ENCODE results near the gene EFHC2.

GRCh38 chrX:44130189-44130588, 213.3 kb downstream of the EFHC2 start:
- TF ChIP-seq CTCF (IDR thresholded peaks at IDR 0.05) (no peak), ZFX (IDR thresholded peaks at IDR 0.05; ENCODE audit: borderline replicate concordance) (no peak)
